ENCODE measurements around the gene HSD17B10. TPM values are rescaled to one million over a fixed set of nuclear protein-coding genes. Genes with fewer than 3 reads are reported as not detected.
A peak's percentile ranks its signal among the peaks of the same experiment; 100 is the strongest.

Gene HSD17B10
- total and polyA plus RNA-seq, 4 donors, result 32.4 to 233 (median 201) TPM

DNA sequence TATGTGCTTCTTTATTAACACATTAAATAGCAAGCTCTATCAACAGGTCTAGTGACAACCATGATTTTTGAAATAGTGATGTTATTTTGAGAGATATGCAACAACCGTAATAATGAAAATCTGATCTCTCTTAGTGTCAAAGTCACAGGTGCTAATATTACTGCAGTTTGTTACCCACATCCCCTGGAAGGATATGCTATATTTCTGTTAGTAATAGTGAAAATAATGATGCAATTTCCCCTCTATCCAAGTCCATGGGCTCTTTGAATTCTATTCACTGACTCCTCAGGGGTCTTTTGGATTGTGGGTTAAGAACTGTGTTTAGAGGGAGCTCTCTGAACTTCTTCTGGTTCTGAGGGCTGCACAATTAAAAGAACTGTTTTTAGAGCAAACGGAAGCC is 3.0 kb upstream of the HSD17B10 start:
- WGBS, result 74% methylated on average over 2 of the region's 2 CpGs
- H3K9me3 ChIP-seq (ENCODE audit: control insufficient read depth in 4 of 4, low read length in 3 of 4), result no peaks in the 10 kb centered on the region
- DNase-seq (ENCODE audit: low spot score), result no peak

DNA sequence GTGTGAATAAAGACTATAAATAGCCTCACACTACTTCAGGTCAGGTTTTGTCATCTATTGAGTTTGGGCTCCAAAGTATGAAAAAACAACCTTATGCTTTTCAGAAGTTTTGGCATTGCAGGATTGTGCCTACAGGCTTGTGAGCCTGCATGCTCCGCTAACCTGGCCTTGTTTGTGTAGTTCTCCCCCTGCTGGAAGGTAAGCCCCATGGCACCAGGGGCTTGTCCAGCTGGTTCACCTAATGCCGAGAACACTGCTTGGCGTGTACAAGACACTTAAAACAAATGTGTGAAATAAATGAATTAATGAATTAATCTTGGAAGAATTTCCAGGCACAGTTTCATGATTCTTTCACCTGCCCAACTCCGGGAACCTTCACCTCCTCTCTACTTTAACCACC is 1.8 kb upstream of the HSD17B10 start:
- no peak overlapping the region for H3K27ac ChIP-seq (ENCODE audit: low read depth in 1 of 2, low read length in 2 of 2)
- no peaks in the 10 kb centered on the region for H3K27me3 ChIP-seq (ENCODE audit: control insufficient read depth in 4 of 4, insufficient read depth in 4 of 4, low read length in 3 of 4)
- peaks cover 0 to 12% (median 8%) of the 10 kb centered on the region in 4 donors for H3K36me3 ChIP-seq (ENCODE audit: control insufficient read depth in 4 of 4, insufficient read depth in 3 of 4, low read depth in 1 of 4, low read length in 3 of 4)
- TF ChIP-seq RXRA (IDR thresholded peaks at IDR 0.05), result no peak
- TF ChIP-seq FOXA1 (IDR thresholded peaks at IDR 0.05), result no peak
- TF ChIP-seq, protein P1, sequence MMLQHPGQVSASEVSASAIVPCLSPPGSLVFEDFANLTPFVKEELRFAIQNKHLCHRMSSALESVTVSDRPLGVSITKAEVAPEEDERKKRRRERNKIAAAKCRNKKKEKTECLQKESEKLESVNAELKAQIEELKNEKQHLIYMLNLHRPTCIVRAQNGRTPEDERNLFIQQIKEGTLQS (IDR thresholded peaks at IDR 0.05), result no peak
- TF ChIP-seq EGR1 (IDR thresholded peaks at IDR 0.05; ENCODE audit: low read depth in 2 of 2), result no peak
- TF ChIP-seq TAF1 (conservative IDR thresholded peaks at IDR 0.05), result no peak
- TF ChIP-seq, protein P2, sequence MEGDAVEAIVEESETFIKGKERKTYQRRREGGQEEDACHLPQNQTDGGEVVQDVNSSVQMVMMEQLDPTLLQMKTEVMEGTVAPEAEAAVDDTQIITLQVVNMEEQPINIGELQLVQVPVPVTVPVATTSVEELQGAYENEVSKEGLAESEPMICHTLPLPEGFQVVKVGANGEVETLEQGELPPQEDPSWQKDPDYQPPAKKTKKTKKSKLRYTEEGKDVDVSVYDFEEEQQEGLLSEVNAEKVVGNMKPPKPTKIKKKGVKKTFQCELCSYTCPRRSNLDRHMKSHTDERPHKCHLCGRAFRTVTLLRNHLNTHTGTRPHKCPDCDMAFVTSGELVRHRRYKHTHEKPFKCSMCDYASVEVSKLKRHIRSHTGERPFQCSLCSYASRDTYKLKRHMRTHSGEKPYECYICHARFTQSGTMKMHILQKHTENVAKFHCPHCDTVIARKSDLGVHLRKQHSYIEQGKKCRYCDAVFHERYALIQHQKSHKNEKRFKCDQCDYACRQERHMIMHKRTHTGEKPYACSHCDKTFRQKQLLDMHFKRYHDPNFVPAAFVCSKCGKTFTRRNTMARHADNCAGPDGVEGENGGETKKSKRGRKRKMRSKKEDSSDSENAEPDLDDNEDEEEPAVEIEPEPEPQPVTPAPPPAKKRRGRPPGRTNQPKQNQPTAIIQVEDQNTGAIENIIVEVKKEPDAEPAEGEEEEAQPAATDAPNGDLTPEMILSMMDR (IDR thresholded peaks at IDR 0.05; ENCODE audit: low read depth, low read length, missing input control), result peak; percentile 88
- TF ChIP-seq HNF4A (conservative IDR thresholded peaks at IDR 0.05), result peak in 1 of 2 donors; percentile 8
- TF ChIP-seq HNF4G (IDR thresholded peaks at IDR 0.05), result no peak
- TF ChIP-seq, protein P3, sequence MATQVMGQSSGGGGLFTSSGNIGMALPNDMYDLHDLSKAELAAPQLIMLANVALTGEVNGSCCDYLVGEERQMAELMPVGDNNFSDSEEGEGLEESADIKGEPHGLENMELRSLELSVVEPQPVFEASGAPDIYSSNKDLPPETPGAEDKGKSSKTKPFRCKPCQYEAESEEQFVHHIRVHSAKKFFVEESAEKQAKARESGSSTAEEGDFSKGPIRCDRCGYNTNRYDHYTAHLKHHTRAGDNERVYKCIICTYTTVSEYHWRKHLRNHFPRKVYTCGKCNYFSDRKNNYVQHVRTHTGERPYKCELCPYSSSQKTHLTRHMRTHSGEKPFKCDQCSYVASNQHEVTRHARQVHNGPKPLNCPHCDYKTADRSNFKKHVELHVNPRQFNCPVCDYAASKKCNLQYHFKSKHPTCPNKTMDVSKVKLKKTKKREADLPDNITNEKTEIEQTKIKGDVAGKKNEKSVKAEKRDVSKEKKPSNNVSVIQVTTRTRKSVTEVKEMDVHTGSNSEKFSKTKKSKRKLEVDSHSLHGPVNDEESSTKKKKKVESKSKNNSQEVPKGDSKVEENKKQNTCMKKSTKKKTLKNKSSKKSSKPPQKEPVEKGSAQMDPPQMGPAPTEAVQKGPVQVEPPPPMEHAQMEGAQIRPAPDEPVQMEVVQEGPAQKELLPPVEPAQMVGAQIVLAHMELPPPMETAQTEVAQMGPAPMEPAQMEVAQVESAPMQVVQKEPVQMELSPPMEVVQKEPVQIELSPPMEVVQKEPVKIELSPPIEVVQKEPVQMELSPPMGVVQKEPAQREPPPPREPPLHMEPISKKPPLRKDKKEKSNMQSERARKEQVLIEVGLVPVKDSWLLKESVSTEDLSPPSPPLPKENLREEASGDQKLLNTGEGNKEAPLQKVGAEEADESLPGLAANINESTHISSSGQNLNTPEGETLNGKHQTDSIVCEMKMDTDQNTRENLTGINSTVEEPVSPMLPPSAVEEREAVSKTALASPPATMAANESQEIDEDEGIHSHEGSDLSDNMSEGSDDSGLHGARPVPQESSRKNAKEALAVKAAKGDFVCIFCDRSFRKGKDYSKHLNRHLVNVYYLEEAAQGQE (IDR thresholded peaks at IDR 0.05), result no peak
- TF ChIP-seq RAD21 (IDR thresholded peaks at IDR 0.05), result peak; percentile 72 to 90
- TF ChIP-seq YY1 (IDR thresholded peaks at IDR 0.05), result no peak
- WGBS, result 3% methylated on average over 4 of the region's 4 CpGs
- H3K4me1 ChIP-seq (ENCODE audit: control insufficient read depth in 4 of 4, insufficient read depth in 4 of 4, low read length in 3 of 4), result peaks cover 1 to 40% (median 23%) of the 10 kb centered on the region in 4 donors
- no peak overlapping the region for H3K4me3 ChIP-seq (ENCODE audit: low read depth in 1 of 3, low read length in 3 of 3)
- peak; percentile 44 for DNase-seq (ENCODE audit: low spot score)
- no peak overlapping the region for H3K9ac ChIP-seq (ENCODE audit: low read depth in 1 of 2, low read length in 2 of 2)
- no peaks in the 10 kb centered on the region for H3K9me3 ChIP-seq (ENCODE audit: control insufficient read depth in 4 of 4, low read length in 3 of 4)

More for the DNA sequence above, 3.0 kb upstream of the HSD17B10 start:
- Histone ChIP-seq H3K9ac (ENCODE audit: low read depth in 1 of 2, low read length in 2 of 2) (no peak overlapping the region), H3K27ac (ENCODE audit: low read depth in 1 of 2, low read length in 2 of 2) (no peak overlapping the region), H3K4me1 (ENCODE audit: control insufficient read depth in 4 of 4, insufficient read depth in 4 of 4, low read length in 3 of 4) (peaks cover 2 to 52% (median 29%) of the 10 kb centered on the region in 4 donors), H3K27me3 (ENCODE audit: control insufficient read depth in 4 of 4, insufficient read depth in 4 of 4, low read length in 3 of 4) (peaks cover 0 to 3% (median 0%) of the 10 kb centered on the region in 4 donors), H3K4me3 (ENCODE audit: low read depth in 1 of 3, low read length in 3 of 3) (no peak overlapping the region), H3K36me3 (ENCODE audit: control insufficient read depth in 4 of 4, insufficient read depth in 3 of 4, low read depth in 1 of 4, low read length in 3 of 4) (no peaks in the 10 kb centered on the region)
- TF ChIP-seq SP1 (IDR thresholded peaks at IDR 0.05) (no peak), JUND (IDR thresholded peaks at IDR 0.05) (no peak)

DNA sequence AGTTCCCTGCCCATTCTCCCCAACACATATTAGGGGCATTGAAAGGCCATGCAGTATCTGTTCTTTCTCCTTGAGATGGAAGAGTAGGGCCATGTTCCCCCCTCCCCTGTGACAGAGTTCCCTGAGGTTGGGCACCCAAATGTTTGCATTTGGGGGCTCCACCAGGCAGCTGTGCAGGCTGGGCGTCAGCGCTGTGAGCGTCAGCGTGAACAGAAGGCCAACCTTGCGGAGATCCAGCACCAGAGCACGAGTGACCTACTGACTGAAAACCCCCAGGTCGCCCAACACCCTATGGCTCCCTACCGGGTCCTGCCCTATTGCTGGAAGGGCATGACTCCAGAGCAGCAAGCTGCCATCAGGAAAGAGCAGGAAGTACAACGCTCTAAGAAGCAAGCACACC is 3.9 kb downstream of the HSD17B10 start:
- no peak overlapping the region for H3K27ac ChIP-seq (ENCODE audit: low read depth in 1 of 2, low read length in 2 of 2)
- 95% methylated on average over 9 of the region's 9 CpGs for WGBS
- DNase-seq (ENCODE audit: low spot score), result no peak
- no peaks in the 10 kb centered on the region for H3K9me3 ChIP-seq (ENCODE audit: control insufficient read depth in 4 of 4, low read length in 3 of 4)
- peaks cover 1 to 23% (median 16%) of the 10 kb centered on the region in 4 donors for H3K4me1 ChIP-seq (ENCODE audit: control insufficient read depth in 4 of 4, insufficient read depth in 4 of 4, low read length in 3 of 4)
- peaks cover 1 to 29% (median 16%) of the 10 kb centered on the region in 4 donors for H3K36me3 ChIP-seq (ENCODE audit: control insufficient read depth in 4 of 4, insufficient read depth in 3 of 4, low read depth in 1 of 4, low read length in 3 of 4)
- H3K4me3 ChIP-seq (ENCODE audit: low read depth in 1 of 3, low read length in 3 of 3), result no peak overlapping the region
- H3K9ac ChIP-seq (ENCODE audit: low read depth in 1 of 2, low read length in 2 of 2), result no peak overlapping the region
- H3K27me3 ChIP-seq (ENCODE audit: control insufficient read depth in 4 of 4, insufficient read depth in 4 of 4, low read length in 3 of 4), result no peaks in the 10 kb centered on the region
- TF ChIP-seq, protein P2 (IDR thresholded peaks at IDR 0.05; ENCODE audit: low read depth, low read length, missing input control), result no peak
- TF ChIP-seq, protein P1 (IDR thresholded peaks at IDR 0.05), result no peak
- TF ChIP-seq FOXA1 (IDR thresholded peaks at IDR 0.05) (no peak), RXRA (IDR thresholded peaks at IDR 0.05) (no peak), HNF4A (conservative IDR thresholded peaks at IDR 0.05) (no peak), SP1 (IDR thresholded peaks at IDR 0.05) (no peak), NR2F2 (IDR thresholded peaks at IDR 0.05) (no peak), RAD21 (IDR thresholded peaks at IDR 0.05) (no peak)
- TF ChIP-seq, protein P4, sequence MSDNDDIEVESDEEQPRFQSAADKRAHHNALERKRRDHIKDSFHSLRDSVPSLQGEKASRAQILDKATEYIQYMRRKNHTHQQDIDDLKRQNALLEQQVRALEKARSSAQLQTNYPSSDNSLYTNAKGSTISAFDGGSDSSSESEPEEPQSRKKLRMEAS (IDR thresholded peaks at IDR 0.05), result no peak
- TF ChIP-seq, protein P3 (IDR thresholded peaks at IDR 0.05), result no peak
